ENCODE data around the gene CACNA2D3. TPM values are rescaled to one million over a fixed set of nuclear protein-coding genes. Genes with fewer than 3 reads are reported as not detected.

The CACNA2D3 gene
- total RNA-seq, 1 donor from 2014 or later: 21.2 TPM

GRCh38 chr3:54134155-54134554, 11.8 kb downstream of the CACNA2D3 start:
- DNase-seq: no peak
- TF ChIP-seq, protein P1, sequence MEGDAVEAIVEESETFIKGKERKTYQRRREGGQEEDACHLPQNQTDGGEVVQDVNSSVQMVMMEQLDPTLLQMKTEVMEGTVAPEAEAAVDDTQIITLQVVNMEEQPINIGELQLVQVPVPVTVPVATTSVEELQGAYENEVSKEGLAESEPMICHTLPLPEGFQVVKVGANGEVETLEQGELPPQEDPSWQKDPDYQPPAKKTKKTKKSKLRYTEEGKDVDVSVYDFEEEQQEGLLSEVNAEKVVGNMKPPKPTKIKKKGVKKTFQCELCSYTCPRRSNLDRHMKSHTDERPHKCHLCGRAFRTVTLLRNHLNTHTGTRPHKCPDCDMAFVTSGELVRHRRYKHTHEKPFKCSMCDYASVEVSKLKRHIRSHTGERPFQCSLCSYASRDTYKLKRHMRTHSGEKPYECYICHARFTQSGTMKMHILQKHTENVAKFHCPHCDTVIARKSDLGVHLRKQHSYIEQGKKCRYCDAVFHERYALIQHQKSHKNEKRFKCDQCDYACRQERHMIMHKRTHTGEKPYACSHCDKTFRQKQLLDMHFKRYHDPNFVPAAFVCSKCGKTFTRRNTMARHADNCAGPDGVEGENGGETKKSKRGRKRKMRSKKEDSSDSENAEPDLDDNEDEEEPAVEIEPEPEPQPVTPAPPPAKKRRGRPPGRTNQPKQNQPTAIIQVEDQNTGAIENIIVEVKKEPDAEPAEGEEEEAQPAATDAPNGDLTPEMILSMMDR (IDR thresholded peaks at IDR 0.05; ENCODE audit: borderline replicate concordance): no peak
- no peaks in the 10 kb centered on the region for H3K36me3 ChIP-seq
- peaks cover 4% of the 10 kb centered on the region for H3K27me3 ChIP-seq (ENCODE audit: low read depth)
- intact Hi-C loops (cut with micrococcal nuclease): no loop called here
- H3K4me1 ChIP-seq: peaks cover 20% of the 10 kb centered on the region
- H3K9me3 ChIP-seq (replicated peaks): no peaks in the 10 kb centered on the region
- no peak overlapping the region for H3K4me3 ChIP-seq
- no peak overlapping the region for H3K27ac ChIP-seq (replicated peaks)

DNA sequence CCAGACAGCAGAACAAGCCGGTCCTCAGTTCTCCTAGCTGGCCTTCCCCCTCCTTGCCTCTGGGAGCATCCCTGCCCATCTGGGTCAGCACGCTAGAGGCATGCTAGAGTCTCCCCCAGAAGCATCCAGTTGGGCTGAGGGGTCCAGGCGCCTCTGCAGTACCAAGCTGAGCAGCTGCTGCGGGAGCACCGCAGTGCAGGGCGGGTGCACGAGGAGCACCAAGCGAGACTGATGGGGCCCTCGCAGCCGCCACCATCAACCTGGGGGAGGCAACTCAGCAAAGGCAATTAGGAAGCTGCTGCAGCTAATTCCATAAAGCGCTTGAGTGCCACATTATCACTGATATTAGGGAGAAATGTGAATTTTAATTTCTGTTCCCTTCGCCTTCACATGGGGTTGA, 12.4 kb downstream of the CACNA2D3 start:
- no peaks in the 10 kb centered on the region for H3K36me3 ChIP-seq
- H3K27me3 ChIP-seq (ENCODE audit: low read depth): peaks cover 4% of the 10 kb centered on the region
- no peak for DNase-seq
- intact Hi-C loops (cut with micrococcal nuclease): no loop called here
- TF ChIP-seq, protein P1 (IDR thresholded peaks at IDR 0.05; ENCODE audit: borderline replicate concordance): no peak
- no peaks in the 10 kb centered on the region for H3K9me3 ChIP-seq (replicated peaks)
- no peak overlapping the region for H3K27ac ChIP-seq (replicated peaks)
- no peak overlapping the region for H3K4me3 ChIP-seq
- H3K4me1 ChIP-seq: peaks cover 26% of the 10 kb centered on the region

- DNase-seq: no peak
- Histone ChIP-seq H3K4me3 (no peak overlapping the region), H3K9me3 (replicated peaks) (no peaks in the 10 kb centered on the region), H3K4me1 (peaks cover 21% of the 10 kb centered on the region), H3K27me3 (ENCODE audit: low read depth) (peaks cover 4% of the 10 kb centered on the region), H3K36me3 (no peaks in the 10 kb centered on the region), H3K27ac (replicated peaks) (no peak overlapping the region)
- intact Hi-C loops (cut with micrococcal nuclease): no loop called here
- TF ChIP-seq, protein P1 (IDR thresholded peaks at IDR 0.05; ENCODE audit: borderline replicate concordance): no peak
Observed at GRCh38 chr3:54137311-54137710, 15.0 kb downstream of the CACNA2D3 start.

DNA sequence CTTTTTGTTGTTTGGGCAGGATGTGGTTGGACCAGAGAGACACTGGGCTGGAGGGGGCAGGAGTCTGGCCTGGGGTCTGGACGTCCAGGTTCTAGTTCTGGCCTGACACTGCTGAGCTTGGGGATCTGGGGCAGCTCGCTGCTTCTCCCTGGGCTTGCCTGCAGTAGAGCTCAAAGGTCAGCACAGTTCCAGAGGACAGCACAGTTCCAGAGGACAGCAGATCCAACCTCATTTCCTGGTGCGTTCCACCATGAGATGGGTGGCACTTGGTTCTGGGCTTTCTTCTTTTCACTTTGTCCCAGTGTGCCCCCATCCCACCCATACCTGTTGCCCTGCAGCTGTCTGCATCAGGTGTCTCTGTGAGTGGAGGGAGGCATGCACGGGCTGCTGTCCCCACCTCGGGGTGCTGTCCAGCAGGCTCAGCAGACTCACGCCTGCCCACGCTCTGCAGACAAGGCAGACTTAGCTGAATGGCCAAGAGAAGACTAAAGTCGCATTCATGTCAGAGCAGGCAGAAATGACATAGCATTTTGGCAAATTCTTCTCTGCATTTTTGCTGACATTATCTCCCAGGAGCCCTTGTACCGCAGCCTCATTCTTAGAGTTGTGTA, 16.7 kb downstream of the CACNA2D3 start:
- Histone ChIP-seq H3K27me3 (ENCODE audit: low read depth) (peaks cover 4% of the 10 kb centered on the region), H3K36me3 (no peaks in the 10 kb centered on the region), H3K9me3 (replicated peaks) (no peaks in the 10 kb centered on the region), H3K4me3 (no peak overlapping the region), H3K4me1 (peaks cover 21% of the 10 kb centered on the region), H3K27ac (replicated peaks) (no peak overlapping the region)
- intact Hi-C loops (cut with micrococcal nuclease): no loop called here
- TF ChIP-seq, protein P1 (IDR thresholded peaks at IDR 0.05; ENCODE audit: borderline replicate concordance): no peak
- no peak for DNase-seq

DNA sequence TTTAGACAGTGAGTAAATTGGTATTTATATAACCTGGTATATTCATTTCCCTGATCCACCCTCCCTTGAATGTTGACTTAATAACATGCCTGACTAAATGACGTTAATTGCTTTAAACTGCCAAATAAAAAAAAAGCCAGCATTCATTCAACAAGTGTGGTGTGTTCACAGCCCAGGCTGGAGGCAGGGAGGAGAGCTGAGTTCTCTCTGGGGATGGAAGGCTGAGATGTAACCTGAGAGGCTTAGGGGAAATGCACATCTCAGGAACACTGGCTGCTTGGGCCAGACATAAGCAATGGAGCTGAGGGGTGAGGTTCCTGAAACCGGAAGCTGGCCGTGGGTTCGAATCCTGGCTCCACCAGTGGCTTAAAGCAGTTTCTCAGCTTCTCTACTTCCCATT, 17.3 kb downstream of the CACNA2D3 start:
- Histone ChIP-seq H3K4me3 (no peak overlapping the region), H3K36me3 (no peaks in the 10 kb centered on the region), H3K27me3 (ENCODE audit: low read depth) (peaks cover 4% of the 10 kb centered on the region), H3K27ac (replicated peaks) (no peak overlapping the region), H3K9me3 (replicated peaks) (no peaks in the 10 kb centered on the region), H3K4me1 (peaks cover 21% of the 10 kb centered on the region)
- DNase-seq: no peak
- intact Hi-C loops (cut with micrococcal nuclease): loop anchor here (10.0 kb wide), 1 partner anchor 235 kb away; no protein-coding TSS in a partner anchor
- TF ChIP-seq, protein P1 (IDR thresholded peaks at IDR 0.05; ENCODE audit: borderline replicate concordance): no peak
